Measurements from ENCODE around the gene THSD4.

DNA sequence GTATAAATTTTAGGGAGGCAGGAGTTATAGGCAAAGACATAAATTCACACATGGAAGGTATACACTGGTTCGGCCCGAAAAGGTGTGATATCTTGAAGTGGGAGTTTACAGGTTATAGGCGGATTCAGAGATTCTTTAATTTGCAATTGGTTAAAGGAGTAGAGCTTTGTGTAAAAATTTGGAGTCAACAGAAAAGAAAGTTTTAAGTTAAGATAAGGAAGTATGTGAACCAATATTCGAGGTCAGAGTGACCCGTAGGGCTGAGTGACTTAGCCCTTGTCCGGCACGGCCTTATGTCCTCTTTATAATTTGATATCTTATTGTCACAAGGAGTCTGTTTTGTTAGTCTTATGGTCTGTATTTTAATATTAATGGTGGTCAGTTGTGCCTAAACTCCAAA is 10.6 kb upstream of the THSD4 start:
- no peak for TF ChIP-seq EZH2 (IDR thresholded peaks at IDR 0.05; ENCODE audit: insufficient read depth, low read length)
- TF ChIP-seq, protein P1, sequence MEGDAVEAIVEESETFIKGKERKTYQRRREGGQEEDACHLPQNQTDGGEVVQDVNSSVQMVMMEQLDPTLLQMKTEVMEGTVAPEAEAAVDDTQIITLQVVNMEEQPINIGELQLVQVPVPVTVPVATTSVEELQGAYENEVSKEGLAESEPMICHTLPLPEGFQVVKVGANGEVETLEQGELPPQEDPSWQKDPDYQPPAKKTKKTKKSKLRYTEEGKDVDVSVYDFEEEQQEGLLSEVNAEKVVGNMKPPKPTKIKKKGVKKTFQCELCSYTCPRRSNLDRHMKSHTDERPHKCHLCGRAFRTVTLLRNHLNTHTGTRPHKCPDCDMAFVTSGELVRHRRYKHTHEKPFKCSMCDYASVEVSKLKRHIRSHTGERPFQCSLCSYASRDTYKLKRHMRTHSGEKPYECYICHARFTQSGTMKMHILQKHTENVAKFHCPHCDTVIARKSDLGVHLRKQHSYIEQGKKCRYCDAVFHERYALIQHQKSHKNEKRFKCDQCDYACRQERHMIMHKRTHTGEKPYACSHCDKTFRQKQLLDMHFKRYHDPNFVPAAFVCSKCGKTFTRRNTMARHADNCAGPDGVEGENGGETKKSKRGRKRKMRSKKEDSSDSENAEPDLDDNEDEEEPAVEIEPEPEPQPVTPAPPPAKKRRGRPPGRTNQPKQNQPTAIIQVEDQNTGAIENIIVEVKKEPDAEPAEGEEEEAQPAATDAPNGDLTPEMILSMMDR (IDR thresholded peaks at IDR 0.05; ENCODE audit: insufficient read depth, low read depth, low read length): no peak
